Inflammatory macrophage (primary cell): Measurements from ENCODE around the gene SCLT1.
A peak's percentile ranks its signal among the peaks of the same experiment; 100 is the strongest.

Experiments used
- DNase-seq, 2 donors: peaks; one replicate each; pipeline ENCODE4 v3.0.0-alpha.2; 2020 to 2022

The SCLT1 gene

GRCh38 chr4:128955751-128956150 is 137.6 kb downstream of the SCLT1 start:
- DNase-seq = no peak

GRCh38 chr4:128954941-128955340 is 138.4 kb downstream of the SCLT1 start:
- no peak for DNase-seq

GRCh38 chr4:128951316-128951715 is 142.0 kb downstream of the SCLT1 start:
- no peak for DNase-seq

GRCh38 chr4:128950796-128951195 is 142.5 kb downstream of the SCLT1 start:
- DNase-seq = no peak

GRCh38 chr4:128946916-128947315 is 146.4 kb downstream of the SCLT1 start:
- no peak for DNase-seq

- no peak for DNase-seq
These were observed 150.7 kb downstream of the SCLT1 start for GRCh38 chr4:128942607-128943006.

GRCh38 chr4:128940971-128941370 is 152.4 kb downstream of the SCLT1 start:
- DNase-seq = no peak

- DNase-seq = peak; percentile 20 to 46
These were observed 163.3 kb downstream of the SCLT1 start for GRCh38 chr4:128930051-128930450.

GRCh38 chr4:128924951-128925350 is 168.4 kb downstream of the SCLT1 start:
- no peak for DNase-seq

- no peak for DNase-seq
These were observed 171.4 kb downstream of the SCLT1 start for GRCh38 chr4:128921954-128922353.

GRCh38 chr4:128917781-128918180 is 175.6 kb downstream of the SCLT1 start:
- DNase-seq = peak; percentile 1 to 19

GRCh38 chr4:128916832-128917231 is 176.5 kb downstream of the SCLT1 start:
- peak; percentile 86 to 87 for DNase-seq

- no peak for DNase-seq
These were observed 177.8 kb downstream of the SCLT1 start for GRCh38 chr4:128915544-128915943.

GRCh38 chr4:128913228-128913627 is 180.1 kb downstream of the SCLT1 start:
- DNase-seq = peak; percentile 60 to 79

GRCh38 chr4:128908735-128909134 is 184.6 kb downstream of the SCLT1 start:
- peak in 1 of 2 donors; percentile 14 for DNase-seq

GRCh38 chr4:128907981-128908380 is 185.4 kb downstream of the SCLT1 start:
- DNase-seq = no peak

GRCh38 chr4:128906581-128906980 is 186.8 kb downstream of the SCLT1 start:
- DNase-seq = no peak

GRCh38 chr4:128904821-128905220 is 188.5 kb downstream of the SCLT1 start:
- DNase-seq = no peak

GRCh38 chr4:128880662-128881061 is 212.7 kb downstream of the SCLT1 start:
- no peak for DNase-seq

- no peak for DNase-seq
These were observed 213.4 kb downstream of the SCLT1 start for GRCh38 chr4:128879971-128880370.

GRCh38 chr4:128879283-128879682 is 214.1 kb downstream of the SCLT1 start:
- no peak for DNase-seq

- no peak for DNase-seq
These were observed 215.4 kb downstream of the SCLT1 start for GRCh38 chr4:128877934-128878333.

GRCh38 chr4:128876200-128876599 is 217.1 kb downstream of the SCLT1 start:
- no peak for DNase-seq

- DNase-seq = no peak
These were observed 221.4 kb downstream of the SCLT1 start for GRCh38 chr4:128871948-128872347.

- DNase-seq = no peak
These were observed 223.4 kb downstream of the SCLT1 start for GRCh38 chr4:128869776-128870509.
